NCI-H1694 (cell line): ENCODE results near the gene SLC43A2.
A peak's percentile ranks its signal among the peaks of the same experiment; 100 is the strongest.
"Not testable (repeated sequence)": the region's sequence is repeated elsewhere in the genome, so short reads cannot be mapped to it uniquely, and the experiment has no call there.

Source experiments
- DNase-seq: peaks from one replicate; lab custom pipeline; 2025; lab: John Stamatoyannopoulos, UW

SLC43A2 gene

GRCh38 chr17:1627982-1628855 lies at the start of gene SLC43A2:
SLC43A2 (minus strand) TSS chr17:1628834; CDS start chr17:1627874, 960 bp downstream.
- peak; percentile 64 for DNase-seq

- no peak for DNase-seq
Measured at GRCh38 chr17:1676401-1676800, 47.8 kb upstream of the SLC43A2 start.

GRCh38 chr17:1673041-1673785 lies 44.6 kb upstream of the SLC43A2 start:
- no peak for DNase-seq

GRCh38 chr17:1663934-1664333 lies 35.3 kb upstream of the SLC43A2 start:
- not testable (repeated sequence) for DNase-seq

GRCh38 chr17:1661045-1661444 lies 32.4 kb upstream of the SLC43A2 start:
- DNase-seq = no peak

- DNase-seq = no peak
Measured at GRCh38 chr17:1658100-1658499, 29.5 kb upstream of the SLC43A2 start.

GRCh38 chr17:1653735-1654134 lies 25.1 kb upstream of the SLC43A2 start:
- DNase-seq = no peak

GRCh38 chr17:1652794-1653193 lies 24.2 kb upstream of the SLC43A2 start:
- DNase-seq = not testable (repeated sequence)

GRCh38 chr17:1651559-1651844 lies 22.9 kb upstream of the SLC43A2 start:
- no peak for DNase-seq

- no peak for DNase-seq
Measured at GRCh38 chr17:1650731-1651558, 22.3 kb upstream of the SLC43A2 start.

GRCh38 chr17:1649844-1650501 lies 21.3 kb upstream of the SLC43A2 start, which contains the start of gene RILP:
RILP (minus strand) TSS chr17:1649866; CDS start chr17:1649804, 62 bp downstream.
- no peak for DNase-seq

- peak; percentile 78 for DNase-seq
Measured at GRCh38 chr17:1648963-1649843, 20.6 kb upstream of the SLC43A2 start.

GRCh38 chr17:1648173-1648962 lies 19.7 kb upstream of the SLC43A2 start:
- peak; percentile 39 for DNase-seq

- DNase-seq = no peak
Measured at GRCh38 chr17:1647802-1648171, 19.2 kb upstream of the SLC43A2 start.

- no peak for DNase-seq
Measured at GRCh38 chr17:1646199-1646875, 17.7 kb upstream of the SLC43A2 start.

- DNase-seq = no peak
Measured at GRCh38 chr17:1645207-1646171, 16.9 kb upstream of the SLC43A2 start, which contains the start of gene SCARF1. SCARF1 (minus strand) TSS chr17:1645732; CDS start chr17:1645697, 35 bp downstream.

GRCh38 chr17:1644493-1645206 lies 16.0 kb upstream of the SLC43A2 start:
- DNase-seq = no peak
